ENCODE data around the gene PLET1. TPM values are rescaled to one million over a fixed set of nuclear protein-coding genes. Genes with fewer than 3 reads are reported as not detected.

Gene PLET1
- total RNA-seq, 1 experiment from 2014 or later = not detected

DNA sequence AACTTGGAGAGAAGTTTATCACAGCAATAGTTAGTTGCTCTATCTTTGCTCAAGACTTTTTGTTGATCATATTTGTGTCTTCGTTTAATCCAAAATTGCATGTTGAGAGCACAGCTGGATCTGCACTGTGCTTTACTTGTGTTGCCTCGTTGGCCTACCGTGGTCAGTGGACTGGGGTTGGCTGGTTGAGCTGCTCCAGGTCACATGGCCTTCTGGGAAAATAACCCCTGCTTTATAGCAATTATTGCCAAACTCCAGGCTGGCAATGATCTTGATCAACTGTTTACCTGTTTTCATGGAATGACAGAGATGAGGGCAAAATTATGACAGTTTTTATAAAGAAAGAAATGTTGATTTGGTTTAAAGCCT, 5.7 kb upstream of the PLET1 start:
- H3K27me3 Mint-ChIP-seq (ENCODE audit: low read depth) = no peaks in the 10 kb centered on the region; the same call in 1 of the 2 replicates
- no peak overlapping the region for H2BK5ac ChIP-seq (ENCODE audit: insufficient read length, low read length)
- H3K9me3 ChIP-seq (ENCODE audit: control insufficient read depth, low read depth, low read length) = no peaks in the 10 kb centered on the region
- H3K4ac ChIP-seq (ENCODE audit: low read depth, low read length) = no peak overlapping the region
- no peaks in the 10 kb centered on the region for H3K4me1 ChIP-seq (ENCODE audit: insufficient read depth, low read length)
- H4K91ac ChIP-seq (ENCODE audit: insufficient read length, low read depth, low read length) = no peak overlapping the region
- no peak overlapping the region for H3K18ac ChIP-seq (ENCODE audit: insufficient read length, low read depth, low read length)
- H2BK120ac ChIP-seq (ENCODE audit: low read depth, low read length, poor library complexity, severe bottlenecking) = no peak overlapping the region
- H3K9me3 Mint-ChIP-seq = no peaks in the 10 kb centered on the region
- no peak overlapping the region for H3K56ac ChIP-seq (ENCODE audit: insufficient read length, low read depth, low read length)
- TF ChIP-seq, protein P1, sequence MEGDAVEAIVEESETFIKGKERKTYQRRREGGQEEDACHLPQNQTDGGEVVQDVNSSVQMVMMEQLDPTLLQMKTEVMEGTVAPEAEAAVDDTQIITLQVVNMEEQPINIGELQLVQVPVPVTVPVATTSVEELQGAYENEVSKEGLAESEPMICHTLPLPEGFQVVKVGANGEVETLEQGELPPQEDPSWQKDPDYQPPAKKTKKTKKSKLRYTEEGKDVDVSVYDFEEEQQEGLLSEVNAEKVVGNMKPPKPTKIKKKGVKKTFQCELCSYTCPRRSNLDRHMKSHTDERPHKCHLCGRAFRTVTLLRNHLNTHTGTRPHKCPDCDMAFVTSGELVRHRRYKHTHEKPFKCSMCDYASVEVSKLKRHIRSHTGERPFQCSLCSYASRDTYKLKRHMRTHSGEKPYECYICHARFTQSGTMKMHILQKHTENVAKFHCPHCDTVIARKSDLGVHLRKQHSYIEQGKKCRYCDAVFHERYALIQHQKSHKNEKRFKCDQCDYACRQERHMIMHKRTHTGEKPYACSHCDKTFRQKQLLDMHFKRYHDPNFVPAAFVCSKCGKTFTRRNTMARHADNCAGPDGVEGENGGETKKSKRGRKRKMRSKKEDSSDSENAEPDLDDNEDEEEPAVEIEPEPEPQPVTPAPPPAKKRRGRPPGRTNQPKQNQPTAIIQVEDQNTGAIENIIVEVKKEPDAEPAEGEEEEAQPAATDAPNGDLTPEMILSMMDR (conservative IDR thresholded peaks at IDR 0.05) = no peak
- no peaks in the 10 kb centered on the region for H3K79me2 ChIP-seq (ENCODE audit: insufficient read depth, low read length)
- H2BK15ac ChIP-seq (ENCODE audit: low read depth, low read length) = no peak overlapping the region
- no peaks in the 10 kb centered on the region for H3K23me2 ChIP-seq (ENCODE audit: insufficient read length, low read depth, low read length, poor library complexity, severe bottlenecking)
- no peak overlapping the region for H4K8ac ChIP-seq (replicated peaks; ENCODE audit: insufficient read length, low read depth, low read length)
- H3T11ph ChIP-seq (ENCODE audit: low read length) = no peak overlapping the region
- H3K14ac ChIP-seq (ENCODE audit: insufficient read depth, low read length) = no peak overlapping the region
- no peaks in the 10 kb centered on the region for H4K20me1 ChIP-seq (ENCODE audit: control insufficient read depth, insufficient read depth, insufficient read length)
- no peak overlapping the region for H3K23ac ChIP-seq (ENCODE audit: insufficient read length, low read depth, low read length)
- H3K4me2 ChIP-seq (ENCODE audit: insufficient read depth, insufficient read length, low read length) = no peak overlapping the region
- H3K4me1 Mint-ChIP-seq = peaks cover 4 to 7% of the 10 kb centered on the region in 2 experiments; a peak in 2 of 4 replicates
- WGBS (ENCODE audit: extremely low coverage, insufficient read length, low lambda C conversion rate) = no CpG with 5 or more reads among the region's 3 CpGs
- no peak overlapping the region for H3K27ac Mint-ChIP-seq
- no peak for DNase-seq
- H3K27me3 ChIP-seq (ENCODE audit: insufficient read depth, low read length) = no peaks in the 10 kb centered on the region
- no peak overlapping the region for H4K5ac ChIP-seq (ENCODE audit: insufficient read length, low read depth, low read length)
- no peak overlapping the region for H2AK5ac ChIP-seq (ENCODE audit: insufficient read length, low read length)
- no peak overlapping the region for H3K9ac ChIP-seq (ENCODE audit: extremely low read depth, insufficient read length, low read length)
- H3K36me3 Mint-ChIP-seq (ENCODE audit: insufficient read depth in 1 of 3, low read depth in 3 of 3) = no peaks in the 10 kb centered on the region
- no peak overlapping the region for H2BK20ac ChIP-seq (ENCODE audit: low read depth, low read length, poor library complexity, severe bottlenecking)
- no peak overlapping the region for H3K4me3 Mint-ChIP-seq
- H2BK12ac ChIP-seq (ENCODE audit: insufficient read length, low read depth, low read length) = no peak overlapping the region
- no peak overlapping the region for H3K27ac ChIP-seq (ENCODE audit: insufficient read length, low read depth, low read length)
- H3K79me1 ChIP-seq (ENCODE audit: insufficient read depth, low read depth, low read length, poor library complexity, severe bottlenecking) = no peaks in the 10 kb centered on the region
- no peak overlapping the region for H2AFZ ChIP-seq (ENCODE audit: low read length)
